ENCODE data around the gene FBXO42. TPM values are rescaled to one million over a fixed set of nuclear protein-coding genes. Genes with fewer than 3 reads are reported as not detected.

FBXO42 gene
- total RNA-seq, 4 donors from 2014 or later = 22.0 to 52.6 (median 35.3) TPM

DNA sequence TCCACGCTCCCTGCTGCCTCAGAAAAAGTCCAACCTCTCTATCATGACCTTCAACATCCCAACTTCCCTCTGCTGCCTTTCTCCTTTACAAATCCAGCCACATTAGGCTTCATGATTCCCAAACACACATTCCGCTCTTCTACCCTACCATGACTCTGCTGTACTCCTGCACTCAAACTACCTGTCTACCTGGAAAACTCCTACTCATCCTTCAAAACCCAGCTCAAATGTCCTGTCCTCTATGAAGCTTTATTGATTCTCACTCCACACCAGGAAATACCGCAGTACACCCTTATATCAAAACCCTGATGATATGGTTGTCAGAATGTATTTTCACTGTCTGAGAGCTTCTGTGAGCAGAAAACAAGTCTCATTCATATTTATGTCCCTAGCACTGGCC, 148.7 kb downstream of the FBXO42 start:
- WGBS = 31% methylated on average over 3 of the region's 3 CpGs
- no peak for DNase-seq (ENCODE audit: extremely low spot score)
- H3K27me3 ChIP-seq = no peaks in the 10 kb centered on the region
- peaks cover 10 to 28% (median 23%) of the 10 kb centered on the region in 4 donors for H3K4me1 ChIP-seq
- no peak overlapping the region for H3K4me3 ChIP-seq
- H3K36me3 ChIP-seq = peaks cover 0 to 16% (median 4%) of the 10 kb centered on the region in 4 donors
- H3K27ac ChIP-seq (replicated peaks in 1 of 4) = no peak overlapping the region
- H3K9me3 ChIP-seq = no peaks in the 10 kb centered on the region
- TF ChIP-seq, protein P1, sequence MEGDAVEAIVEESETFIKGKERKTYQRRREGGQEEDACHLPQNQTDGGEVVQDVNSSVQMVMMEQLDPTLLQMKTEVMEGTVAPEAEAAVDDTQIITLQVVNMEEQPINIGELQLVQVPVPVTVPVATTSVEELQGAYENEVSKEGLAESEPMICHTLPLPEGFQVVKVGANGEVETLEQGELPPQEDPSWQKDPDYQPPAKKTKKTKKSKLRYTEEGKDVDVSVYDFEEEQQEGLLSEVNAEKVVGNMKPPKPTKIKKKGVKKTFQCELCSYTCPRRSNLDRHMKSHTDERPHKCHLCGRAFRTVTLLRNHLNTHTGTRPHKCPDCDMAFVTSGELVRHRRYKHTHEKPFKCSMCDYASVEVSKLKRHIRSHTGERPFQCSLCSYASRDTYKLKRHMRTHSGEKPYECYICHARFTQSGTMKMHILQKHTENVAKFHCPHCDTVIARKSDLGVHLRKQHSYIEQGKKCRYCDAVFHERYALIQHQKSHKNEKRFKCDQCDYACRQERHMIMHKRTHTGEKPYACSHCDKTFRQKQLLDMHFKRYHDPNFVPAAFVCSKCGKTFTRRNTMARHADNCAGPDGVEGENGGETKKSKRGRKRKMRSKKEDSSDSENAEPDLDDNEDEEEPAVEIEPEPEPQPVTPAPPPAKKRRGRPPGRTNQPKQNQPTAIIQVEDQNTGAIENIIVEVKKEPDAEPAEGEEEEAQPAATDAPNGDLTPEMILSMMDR (IDR thresholded peaks at IDR 0.05) = no peak
- TF ChIP-seq POLR2AphosphoS5 (IDR thresholded peaks at IDR 0.05) (no peak), POLR2A (IDR thresholded peaks at IDR 0.05; ENCODE audit: low read depth) (no peak), EP300 (IDR thresholded peaks at IDR 0.05) (no peak)
- intact Hi-C loops (cut with DNase I) = no loop called here

DNA sequence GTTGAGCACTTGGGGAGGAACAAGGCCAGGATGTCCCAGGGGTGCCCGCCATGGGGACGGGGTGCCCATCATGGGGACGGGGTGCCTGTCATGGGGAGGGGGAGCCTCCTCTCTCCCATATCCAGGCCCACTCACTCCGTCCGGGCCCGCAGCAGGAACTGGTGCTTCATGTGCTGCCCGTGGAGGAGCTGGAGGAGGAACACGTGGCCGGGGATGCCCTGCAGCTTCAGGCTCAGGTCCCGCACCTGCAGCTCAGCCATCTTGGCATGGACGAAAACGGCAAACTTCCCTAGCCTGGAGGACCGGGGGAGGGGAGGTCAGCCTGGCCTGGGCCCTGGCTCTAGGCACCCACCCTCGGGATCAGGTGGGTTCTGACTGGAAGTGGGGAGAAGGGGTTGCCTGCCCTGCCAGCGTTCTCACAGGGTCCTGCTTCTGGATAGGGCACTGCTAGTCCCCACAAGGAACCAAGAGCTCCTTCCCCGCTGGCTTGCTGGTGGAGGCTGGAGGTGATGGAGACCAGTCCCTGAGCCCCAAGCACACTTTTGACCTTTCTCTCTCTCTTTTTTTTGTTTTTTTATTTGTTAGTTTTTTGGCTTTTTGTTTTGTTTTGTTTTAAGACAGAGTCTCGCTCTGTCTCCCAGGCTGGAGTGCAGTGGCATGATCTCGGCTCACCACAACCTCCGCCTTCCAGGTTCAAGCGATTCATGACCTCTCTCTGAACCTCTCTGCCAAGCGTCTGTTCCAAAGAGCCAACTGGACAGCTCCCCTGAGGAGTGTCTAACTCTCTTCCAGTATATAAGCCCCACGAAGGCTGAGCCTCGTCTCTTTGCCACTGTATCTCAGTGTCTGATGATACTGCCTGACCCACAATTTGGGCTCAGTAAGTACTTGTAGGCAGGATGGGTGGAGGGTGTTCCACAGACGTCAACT, 149.7 kb downstream of the FBXO42 start:
- Histone ChIP-seq H3K36me3 (peaks cover 0 to 20% (median 4%) of the 10 kb centered on the region in 4 donors), H3K27ac (replicated peaks in 1 of 4) (no peak overlapping the region), H3K27me3 (no peaks in the 10 kb centered on the region), H3K9me3 (no peaks in the 10 kb centered on the region), H3K4me1 (peaks cover 9 to 25% (median 20%) of the 10 kb centered on the region in 4 donors), H3K4me3 (no peak overlapping the region)
- TF ChIP-seq POLR2AphosphoS5 (IDR thresholded peaks at IDR 0.05) (no peak), EP300 (IDR thresholded peaks at IDR 0.05) (no peak), POLR2A (IDR thresholded peaks at IDR 0.05; ENCODE audit: low read depth) (no peak)
- TF ChIP-seq, protein P1 (IDR thresholded peaks at IDR 0.05) = no peak
- intact Hi-C loops (cut with DNase I) = no loop called here
- 85% methylated on average over 15 of the region's 24 CpGs for WGBS
- DNase-seq (ENCODE audit: extremely low spot score) = no peak

DNA sequence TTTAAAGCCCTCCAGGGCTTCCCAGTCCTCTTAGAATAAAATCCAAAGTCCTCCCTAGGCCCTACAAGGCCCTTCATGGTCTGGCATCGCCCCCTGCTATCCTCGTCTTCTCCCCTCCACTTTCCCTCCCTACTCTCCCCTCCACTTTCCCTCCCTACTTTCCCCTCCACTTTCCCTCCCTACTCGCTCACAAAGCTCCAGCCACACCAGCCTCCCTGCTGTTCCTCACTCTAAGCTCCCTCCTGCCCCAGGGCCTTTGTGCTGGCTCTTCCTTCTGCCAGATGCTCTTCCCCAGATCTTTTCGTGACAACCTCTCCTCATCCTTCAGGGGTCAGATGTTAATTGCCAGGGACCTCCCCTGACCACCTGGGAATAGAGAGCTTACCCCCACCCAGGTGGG, 152.6 kb downstream of the FBXO42 start:
- Histone ChIP-seq H3K4me1 (no peaks in the 10 kb centered on the region), H3K27me3 (no peaks in the 10 kb centered on the region), H3K36me3 (peaks cover 0 to 20% (median 4%) of the 10 kb centered on the region in 4 donors), H3K9me3 (no peaks in the 10 kb centered on the region), H3K27ac (replicated peaks in 1 of 4) (no peak overlapping the region), H3K4me3 (no peak overlapping the region)
- intact Hi-C loops (cut with DNase I) = no loop called here
- TF ChIP-seq POLR2A (IDR thresholded peaks at IDR 0.05; ENCODE audit: low read depth) = no peak
- no peak for TF ChIP-seq EP300 (IDR thresholded peaks at IDR 0.05)
- TF ChIP-seq, protein P1 (IDR thresholded peaks at IDR 0.05) = no peak
- no peak for TF ChIP-seq POLR2AphosphoS5 (IDR thresholded peaks at IDR 0.05)
- no peak for DNase-seq (ENCODE audit: extremely low spot score)
- 97% methylated on average over 4 of the region's 4 CpGs for WGBS

DNA sequence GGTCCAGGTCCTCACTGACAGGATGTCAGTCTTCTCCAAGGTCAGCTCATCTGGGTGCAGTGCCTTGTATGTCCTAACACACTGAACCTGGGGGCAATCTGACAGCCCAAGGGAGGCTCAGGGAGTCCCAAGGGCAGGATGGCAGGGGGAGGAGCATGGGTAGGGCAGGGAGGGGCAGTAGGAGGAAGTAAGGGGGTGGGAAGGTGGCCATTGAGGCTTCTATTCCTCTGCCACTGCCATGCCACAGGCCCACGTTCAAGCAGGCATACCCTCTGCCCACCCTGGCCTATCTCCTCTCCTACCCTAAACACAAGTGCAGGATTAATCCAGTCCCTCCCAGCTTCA, 153.2 kb downstream of the FBXO42 start:
- TF ChIP-seq EP300 (IDR thresholded peaks at IDR 0.05) = no peak
- TF ChIP-seq, protein P1 (IDR thresholded peaks at IDR 0.05) = no peak
- no peak for TF ChIP-seq POLR2AphosphoS5 (IDR thresholded peaks at IDR 0.05)
- TF ChIP-seq POLR2A (IDR thresholded peaks at IDR 0.05; ENCODE audit: low read depth) = no peak
- no peak for DNase-seq (ENCODE audit: extremely low spot score)

More for the DNA sequence above, 153.2 kb downstream of the FBXO42 start:
- WGBS = 64% methylated on average over 1 of the region's 1 CpG
- H3K9me3 ChIP-seq = no peaks in the 10 kb centered on the region
- H3K4me1 ChIP-seq = no peaks in the 10 kb centered on the region
- peaks cover 0 to 20% (median 4%) of the 10 kb centered on the region in 4 donors for H3K36me3 ChIP-seq
- H3K27me3 ChIP-seq = no peaks in the 10 kb centered on the region
- H3K27ac ChIP-seq (replicated peaks in 1 of 4) = no peak overlapping the region
- no peak overlapping the region for H3K4me3 ChIP-seq
- intact Hi-C loops (cut with DNase I) = no loop called here

All from esophagus muscularis mucosa (tissue), 4 donors.